SK-N-SH (cell line): Measurements from ENCODE around the gene NIP7. TPM values are rescaled to one million over a fixed set of nuclear protein-coding genes. Genes with fewer than 3 reads are reported as not detected.

Experiments used
- CTCF ChIA-PET: fragments of 300-600, 350-600 bp; formaldehyde crosslinking; extraction: SDS; loops from one replicate; lab custom pipeline; 2021; lab: Yijun Ruan, JAX
- POLR2A ChIA-PET: fragments of 350-600 bp; sonication (Branson Sonifier 250); formaldehyde crosslinking; extraction: SDS; loops from one replicate; lab custom pipeline; 2020; ENCODE audit warnings: antibody characterized with exemption, inconsistent platforms; lab: Yijun Ruan, JAX
- DNase-seq: peaks from one replicate; pipeline ENCODE4 v3.0.0; 2012
- H2AFZ ChIP-seq: fragments of 200-600 bp; sonication (generic); 2 replicates; pipeline ENCODE4 v1.8.1; 2016; ENCODE audit warnings: antibody characterized with exemption, mild to moderate bottlenecking, low read depth
- H3F3A ChIP-seq: fragments of 200-600 bp; sonication (generic); replicated peaks from 2 replicates; pipeline ENCODE3; 2016; ENCODE audit warnings: antibody characterized with exemption, mild to moderate bottlenecking; ENCODE audit not compliant: insufficient read depth
- H3K27ac ChIP-seq, 2 experiments: fragments of 200-500 bp in 1 of 2; fragments of 200-600 bp in 1 of 2; sonication (Bioruptor generic) in 1 of 2; sonication (generic), shearing (Covaris generic) in 1 of 2; 2 replicates each; pipeline versions ENCODE4 v1.5.1 to v1.6.1; 2014 to 2016; ENCODE audit warnings: low read depth in 2 of 2, inconsistent platforms in 1 of 2, low read length in 1 of 2, mild to moderate bottlenecking in 1 of 2, mixed read lengths in 1 of 2
- H3K27me3 ChIP-seq: fragments of 200-600 bp; sonication (generic), shearing (Covaris generic); 2 replicates; pipeline ENCODE4 v1.6.1; 2016; ENCODE audit warnings: mixed run types; ENCODE audit not compliant: insufficient read depth
- H3K36me3 ChIP-seq, 2 experiments: fragments of 200-500 bp in 1 of 2; fragments of 200-600 bp in 1 of 2; sonication (Bioruptor generic) in 1 of 2; sonication (generic) in 1 of 2; replicated peaks in 1 of 2; 2 replicates each; pipeline versions ENCODE3 to v1.5.1; 2014 to 2016; ENCODE audit warnings: low read length in 1 of 2, mild to moderate bottlenecking in 1 of 2; ENCODE audit not compliant: insufficient read depth in 2 of 2, control insufficient read depth in 1 of 2
- H3K4me1 ChIP-seq, 2 experiments: fragments of 200-500 bp in 1 of 2; fragments of 200-600 bp in 1 of 2; sonication (Bioruptor generic) in 1 of 2; sonication (generic), shearing (Covaris generic) in 1 of 2; 2 replicates each; pipeline versions ENCODE4 v1.5.1 to v1.6.1; 2014 to 2016; ENCODE audit warnings: low read depth in 1 of 2, low read length in 1 of 2, mixed run types in 1 of 2; ENCODE audit not compliant: insufficient read depth in 2 of 2, control insufficient read depth in 1 of 2
- H3K4me2 ChIP-seq: fragments of 200-600 bp; sonication (generic), shearing (Covaris generic); 2 replicates; pipeline ENCODE4 v1.6.1; 2017; ENCODE audit warnings: mixed run types
- H3K4me3 ChIP-seq, 2 experiments: fragments of 200-500 bp in 1 of 2; fragments of 200-600 bp in 1 of 2; sonication (Bioruptor generic) in 1 of 2; sonication (generic), shearing (Covaris generic) in 1 of 2; 2 replicates each; pipeline versions ENCODE4 v1.5.1 to v1.8.1; 2014 to 2016; ENCODE audit warnings: low read depth in 2 of 2, inconsistent platforms in 1 of 2, low read length in 1 of 2, mild to moderate bottlenecking in 1 of 2, mixed read lengths in 1 of 2, moderate library complexity in 1 of 2
- H3K79me2 ChIP-seq: fragments of 200-600 bp; sonication (generic); 2 replicates; pipeline ENCODE4 v1.8.1; 2017; ENCODE audit warnings: mild to moderate bottlenecking; ENCODE audit not compliant: insufficient read depth
- H3K9ac ChIP-seq: fragments of 200-600 bp; sonication (generic); 2 replicates; pipeline ENCODE4 v1.6.1; 2017; ENCODE audit warnings: mixed run types
- H3K9me2 ChIP-seq: fragments of 200-600 bp; sonication (generic); 2 replicates; pipeline ENCODE4 v1.6.1; 2017; ENCODE audit warnings: mixed run types
- H3K9me3 ChIP-seq: fragments of 200-600 bp; sonication (generic); 2 replicates; pipeline ENCODE4 v1.6.1; 2017; ENCODE audit warnings: mixed run types, mild to moderate bottlenecking, moderate library complexity
- H4K20me1 ChIP-seq: fragments of 200-600 bp; sonication (generic); 2 replicates; pipeline ENCODE4 v1.6.1; 2017; ENCODE audit warnings: mild to moderate bottlenecking, mixed run types; ENCODE audit not compliant: insufficient read depth
- ELF1 ChIP-seq: IDR thresholded peaks from 2 replicates; pipeline ENCODE4 v1.4.0; 2012
- EP300 ChIP-seq, 2 experiments: IDR thresholded peaks; 2 replicates each; pipeline versions ENCODE4 v1.4.0 to v1.6.1; 2012; ENCODE audit warnings: borderline replicate concordance in 1 of 2, low read depth in 1 of 2, low read length in 1 of 2
- EZH2phosphoT487 ChIP-seq: fragments of 200-600 bp; sonication (generic); IDR thresholded peaks from 2 replicates; pipeline ENCODE4 v1.6.1; 2017; ENCODE audit warnings: low read depth, mixed run types, mild to moderate bottlenecking, antibody characterized with exemption, moderate library complexity, borderline replicate concordance
- FOSL2 ChIP-seq: IDR thresholded peaks from 2 replicates; pipeline ENCODE4 v1.4.0; 2012; ENCODE audit warnings: low read depth, mild to moderate bottlenecking, moderate library complexity, borderline replicate concordance
- FOXM1 ChIP-seq: IDR thresholded peaks from 2 replicates; pipeline ENCODE4 v1.4.0; 2012; ENCODE audit warnings: low read depth, mild to moderate bottlenecking
- GABPA ChIP-seq: IDR thresholded peaks from 2 replicates; pipeline ENCODE4 v1.4.0; 2012; ENCODE audit warnings: low read depth, mild to moderate bottlenecking
- GATA2 ChIP-seq: sonication (generic); formaldehyde crosslinking; IDR thresholded peaks from 2 replicates; pipeline ENCODE4 v1.5.0; 2020; ENCODE audit warnings: mild to moderate bottlenecking, missing genetic modification reagents
- JUND ChIP-seq: IDR thresholded peaks from 2 replicates; pipeline ENCODE4 v1.4.0; 2012
- MAX ChIP-seq: IDR thresholded peaks from 2 replicates; pipeline ENCODE4 v1.4.0; 2012; ENCODE audit warnings: low read depth
- MXI1 ChIP-seq: IDR thresholded peaks from 2 replicates; pipeline ENCODE4 v1.6.1; 2012; ENCODE audit warnings: mild to moderate bottlenecking, low read depth, low read length, improper control_type of control experiment
- NRF1 ChIP-seq: IDR thresholded peaks from 2 replicates; pipeline ENCODE4 v1.6.1; 2012; ENCODE audit warnings: low read depth, mild to moderate bottlenecking, low read length
- POLR2AphosphoS5 ChIP-seq: IDR thresholded peaks from 2 replicates; pipeline ENCODE4 v1.6.1; 2012; ENCODE audit warnings: low read depth, low read length
- RXRA ChIP-seq: IDR thresholded peaks from 2 replicates; pipeline ENCODE4 v1.4.0; 2012; ENCODE audit warnings: low read depth, mild to moderate bottlenecking, borderline replicate concordance
- SIN3A ChIP-seq: IDR thresholded peaks from 2 replicates; pipeline ENCODE4 v1.6.1; 2012; ENCODE audit warnings: low read depth, mild to moderate bottlenecking, low read length, moderate library complexity, borderline replicate concordance
- TAF1 ChIP-seq: IDR thresholded peaks from 2 replicates; pipeline ENCODE4 v1.6.1; 2012; ENCODE audit warnings: low read depth, mild to moderate bottlenecking, low read length, moderate library complexity, borderline replicate concordance
- TEAD4 ChIP-seq: IDR thresholded peaks from 2 replicates; pipeline ENCODE4 v1.4.0; 2012; ENCODE audit warnings: mild to moderate bottlenecking, borderline replicate concordance; ENCODE audit not compliant: insufficient read depth
- ZBTB33 ChIP-seq: IDR thresholded peaks from 2 replicates; pipeline ENCODE4 v1.4.0; 2012; ENCODE audit warnings: low read depth, borderline replicate concordance
- WGBS: methylation state at CpG from one replicate; pipeline ENCODE4 v1.1.6; 2017; ENCODE audit warnings: low lambda C conversion rate; 5-methylcytosine and 5-hydroxymethylcytosine counted together
- polyA plus RNA-seq, 3 experiments: library from polyadenylated mRNA; depleted of rRNA; stranded (reverse); fragments of >200 nt; gene quantifications; 2 replicates each; pipeline ENCODE4 v1.2.3, GENCODE V29; 2012
- TF ChIP-seq, protein P1 (sequence below): IDR thresholded peaks from 2 replicates; pipeline ENCODE4 v1.6.1; 2012; ENCODE audit warnings: mild to moderate bottlenecking, low read depth, low read length, moderate library complexity
- TF ChIP-seq, protein P2 (sequence below): IDR thresholded peaks from 2 replicates; pipeline ENCODE4; 2012
- TF ChIP-seq, protein P3 (sequence below): IDR thresholded peaks from 2 replicates; pipeline ENCODE4 v1.4.0; 2012; ENCODE audit warnings: low read depth, borderline replicate concordance

The NIP7 gene
- polyA plus RNA-seq, 1 of the 3 experiments (the other 2 are of a cell fraction) = 19.0 TPM

GRCh38 chr16:69330286-69331109, 9.1 kb upstream of the NIP7 start, which contains the start of gene PDF (continued):
- TF ChIP-seq ELF1 (peak; percentile 83), EP300 (IDR thresholded peaks at IDR 0.05; ENCODE audit: borderline replicate concordance in 1 of 2, low read depth in 1 of 2, low read length in 1 of 2) (peak in 1 of 2 experiments; percentile 29; a peak in 1 of 4 replicates)
- TF ChIP-seq, all 33 proteins: peak for 11

DNA sequence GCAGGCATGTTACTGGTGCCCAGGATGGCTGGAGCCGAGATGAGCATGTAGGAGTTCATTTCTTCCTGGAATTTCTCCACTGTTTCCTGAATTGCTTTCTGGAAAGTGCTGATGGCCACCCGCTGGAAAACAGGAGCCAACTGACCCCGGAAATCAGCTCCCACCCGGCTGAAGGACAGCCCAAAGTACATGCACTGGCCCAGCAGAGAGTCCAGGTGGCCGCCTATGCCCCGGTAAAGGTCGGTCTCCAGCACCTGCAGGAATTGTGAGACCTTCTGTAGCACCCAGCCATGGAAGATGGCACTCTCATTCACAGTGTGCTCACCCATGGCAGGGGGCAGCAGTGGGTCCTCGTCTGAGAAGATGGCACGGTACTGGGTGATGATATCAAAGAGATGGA, 4.9 kb upstream of the NIP7 start:
- ChIA-PET POLR2A (no interaction called here), CTCF (interaction anchor here (0.7 kb wide), 1 partner anchor 211 kb away, joined by 3 read pairs; no protein-coding TSS in a partner anchor)
- H2AFZ ChIP-seq = no peak overlapping the region
- peaks cover 39 to 40% of the 10 kb centered on the region in 2 experiments for H3K36me3 ChIP-seq
- no peak overlapping the region for H3K4me2 ChIP-seq
- no peaks in the 10 kb centered on the region for H3K9me2 ChIP-seq
- H3K9ac ChIP-seq = no peak overlapping the region
- H3K4me3 ChIP-seq = no peak overlapping the region
- WGBS = 98% methylated on average over 9 of the region's 9 CpGs
- H3F3A ChIP-seq = peaks cover 17% of the 10 kb centered on the region
- no peaks in the 10 kb centered on the region for H4K20me1 ChIP-seq
- no peaks in the 10 kb centered on the region for H3K27me3 ChIP-seq
- H3K9me3 ChIP-seq = no peaks in the 10 kb centered on the region
- peaks cover 68% of the 10 kb centered on the region for H3K79me2 ChIP-seq
- no peak for DNase-seq
- peaks cover 8 to 11% of the 10 kb centered on the region in 2 experiments; a peak in 1 of 4 replicates for H3K4me1 ChIP-seq
- H3K27ac ChIP-seq = no peak overlapping the region
- no peak for TF ChIP-seq FOXM1
- TF ChIP-seq, protein P1, sequence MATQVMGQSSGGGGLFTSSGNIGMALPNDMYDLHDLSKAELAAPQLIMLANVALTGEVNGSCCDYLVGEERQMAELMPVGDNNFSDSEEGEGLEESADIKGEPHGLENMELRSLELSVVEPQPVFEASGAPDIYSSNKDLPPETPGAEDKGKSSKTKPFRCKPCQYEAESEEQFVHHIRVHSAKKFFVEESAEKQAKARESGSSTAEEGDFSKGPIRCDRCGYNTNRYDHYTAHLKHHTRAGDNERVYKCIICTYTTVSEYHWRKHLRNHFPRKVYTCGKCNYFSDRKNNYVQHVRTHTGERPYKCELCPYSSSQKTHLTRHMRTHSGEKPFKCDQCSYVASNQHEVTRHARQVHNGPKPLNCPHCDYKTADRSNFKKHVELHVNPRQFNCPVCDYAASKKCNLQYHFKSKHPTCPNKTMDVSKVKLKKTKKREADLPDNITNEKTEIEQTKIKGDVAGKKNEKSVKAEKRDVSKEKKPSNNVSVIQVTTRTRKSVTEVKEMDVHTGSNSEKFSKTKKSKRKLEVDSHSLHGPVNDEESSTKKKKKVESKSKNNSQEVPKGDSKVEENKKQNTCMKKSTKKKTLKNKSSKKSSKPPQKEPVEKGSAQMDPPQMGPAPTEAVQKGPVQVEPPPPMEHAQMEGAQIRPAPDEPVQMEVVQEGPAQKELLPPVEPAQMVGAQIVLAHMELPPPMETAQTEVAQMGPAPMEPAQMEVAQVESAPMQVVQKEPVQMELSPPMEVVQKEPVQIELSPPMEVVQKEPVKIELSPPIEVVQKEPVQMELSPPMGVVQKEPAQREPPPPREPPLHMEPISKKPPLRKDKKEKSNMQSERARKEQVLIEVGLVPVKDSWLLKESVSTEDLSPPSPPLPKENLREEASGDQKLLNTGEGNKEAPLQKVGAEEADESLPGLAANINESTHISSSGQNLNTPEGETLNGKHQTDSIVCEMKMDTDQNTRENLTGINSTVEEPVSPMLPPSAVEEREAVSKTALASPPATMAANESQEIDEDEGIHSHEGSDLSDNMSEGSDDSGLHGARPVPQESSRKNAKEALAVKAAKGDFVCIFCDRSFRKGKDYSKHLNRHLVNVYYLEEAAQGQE = no peak
- TF ChIP-seq RXRA = no peak
- no peak for TF ChIP-seq POLR2AphosphoS5
- TF ChIP-seq MXI1 = no peak
- no peak for TF ChIP-seq GABPA
- no peak for TF ChIP-seq GATA2 (CRISPR knock-in tag)
- no peak for TF ChIP-seq EZH2phosphoT487
- TF ChIP-seq FOSL2 = no peak
- no peak for TF ChIP-seq ZBTB33
- no peak for TF ChIP-seq SIN3A
- no peak for TF ChIP-seq EP300 (IDR thresholded peaks at IDR 0.05; ENCODE audit: borderline replicate concordance in 1 of 2, low read depth in 1 of 2, low read length in 1 of 2)
- TF ChIP-seq JUND = no peak
- no peak for TF ChIP-seq TAF1
- TF ChIP-seq MAX = no peak
- TF ChIP-seq, protein P2, sequence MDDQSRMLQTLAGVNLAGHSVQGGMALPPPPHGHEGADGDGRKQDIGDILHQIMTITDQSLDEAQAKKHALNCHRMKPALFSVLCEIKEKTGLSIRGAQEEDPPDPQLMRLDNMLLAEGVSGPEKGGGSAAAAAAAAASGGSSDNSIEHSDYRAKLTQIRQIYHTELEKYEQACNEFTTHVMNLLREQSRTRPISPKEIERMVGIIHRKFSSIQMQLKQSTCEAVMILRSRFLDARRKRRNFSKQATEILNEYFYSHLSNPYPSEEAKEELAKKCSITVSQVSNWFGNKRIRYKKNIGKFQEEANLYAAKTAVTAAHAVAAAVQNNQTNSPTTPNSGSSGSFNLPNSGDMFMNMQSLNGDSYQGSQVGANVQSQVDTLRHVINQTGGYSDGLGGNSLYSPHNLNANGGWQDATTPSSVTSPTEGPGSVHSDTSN = no peak
- TF ChIP-seq, protein P3, sequence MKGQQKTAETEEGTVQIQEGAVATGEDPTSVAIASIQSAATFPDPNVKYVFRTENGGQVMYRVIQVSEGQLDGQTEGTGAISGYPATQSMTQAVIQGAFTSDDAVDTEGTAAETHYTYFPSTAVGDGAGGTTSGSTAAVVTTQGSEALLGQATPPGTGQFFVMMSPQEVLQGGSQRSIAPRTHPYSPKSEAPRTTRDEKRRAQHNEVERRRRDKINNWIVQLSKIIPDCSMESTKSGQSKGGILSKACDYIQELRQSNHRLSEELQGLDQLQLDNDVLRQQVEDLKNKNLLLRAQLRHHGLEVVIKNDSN = no peak
- TF ChIP-seq TEAD4 = no peak
- no peak for TF ChIP-seq NRF1
